Measurements from ENCODE around the gene RABGGTB.
"Not testable (repeated sequence)": the region's sequence is repeated elsewhere in the genome, so short reads cannot be mapped to it uniquely, and the experiment has no call there.

RABGGTB gene

GRCh38 chr1:75785983-75786853, at the start of gene RABGGTB:
Gene RABGGTB (plus strand): TSS chr1:75786256. CDS start chr1:75786272, 16 bp downstream.
- peak; percentile 91 to 95 for DNase-seq (ENCODE audit: low read depth in 1 of 2, low spot score in 1 of 2)

GRCh38 chr1:75742047-75742625, 43.9 kb upstream of the RABGGTB start:
- no peak for DNase-seq (ENCODE audit: low read depth in 1 of 2, low spot score in 1 of 2)

- DNase-seq (ENCODE audit: low read depth in 1 of 2, low spot score in 1 of 2), result no peak
Observed at GRCh38 chr1:75745276-75745675, 40.8 kb upstream of the RABGGTB start.

- not testable (repeated sequence) for DNase-seq (ENCODE audit: low read depth in 1 of 2, low spot score in 1 of 2)
Observed at GRCh38 chr1:75757210-75757609, 28.8 kb upstream of the RABGGTB start.

GRCh38 chr1:75758543-75758942, 27.5 kb upstream of the RABGGTB start:
- DNase-seq (ENCODE audit: low read depth in 1 of 2, low spot score in 1 of 2), result not testable (repeated sequence)

GRCh38 chr1:75764057-75764655, 21.9 kb upstream of the RABGGTB start:
- no peak for DNase-seq (ENCODE audit: low read depth in 1 of 2, low spot score in 1 of 2)

GRCh38 chr1:75765697-75766355, 20.2 kb upstream of the RABGGTB start:
- no peak for DNase-seq (ENCODE audit: low read depth in 1 of 2, low spot score in 1 of 2)

GRCh38 chr1:75768016-75768415, 18.0 kb upstream of the RABGGTB start:
- no peak for DNase-seq (ENCODE audit: low read depth in 1 of 2, low spot score in 1 of 2)

GRCh38 chr1:75770761-75771160, 15.3 kb upstream of the RABGGTB start:
- no peak for DNase-seq (ENCODE audit: low read depth in 1 of 2, low spot score in 1 of 2)

GRCh38 chr1:75771978-75772377, 14.1 kb upstream of the RABGGTB start:
- DNase-seq (ENCODE audit: low read depth in 1 of 2, low spot score in 1 of 2), result no peak

- not testable (repeated sequence) for DNase-seq (ENCODE audit: low read depth in 1 of 2, low spot score in 1 of 2)
Observed at GRCh38 chr1:75777812-75778211, 8.2 kb upstream of the RABGGTB start.

- DNase-seq (ENCODE audit: low read depth in 1 of 2, low spot score in 1 of 2), result not testable (repeated sequence)
Observed at GRCh38 chr1:75778694-75779093, 7.4 kb upstream of the RABGGTB start.

- DNase-seq (ENCODE audit: low read depth in 1 of 2, low spot score in 1 of 2), result not testable (repeated sequence)
Observed at GRCh38 chr1:75780183-75780582, 5.9 kb upstream of the RABGGTB start.

GRCh38 chr1:75783920-75784319, 2.1 kb upstream of the RABGGTB start:
- not testable (repeated sequence) for DNase-seq (ENCODE audit: low read depth in 1 of 2, low spot score in 1 of 2)

GRCh38 chr1:75785320-75785982, 605 bp upstream of the RABGGTB start:
- no peak for DNase-seq (ENCODE audit: low read depth in 1 of 2, low spot score in 1 of 2)

GRCh38 chr1:75786901-75787493, 941 bp downstream of the RABGGTB start:
- no peak for DNase-seq (ENCODE audit: low read depth in 1 of 2, low spot score in 1 of 2)

GRCh38 chr1:75787524-75787923, 1.5 kb downstream of the RABGGTB start:
- DNase-seq (ENCODE audit: low read depth in 1 of 2, low spot score in 1 of 2), result no peak

GRCh38 chr1:75789988-75790387, 3.9 kb downstream of the RABGGTB start:
- no peak for DNase-seq (ENCODE audit: low read depth in 1 of 2, low spot score in 1 of 2)

GRCh38 chr1:75791022-75791421, 5.0 kb downstream of the RABGGTB start:
- no peak for DNase-seq (ENCODE audit: low read depth in 1 of 2, low spot score in 1 of 2)

GRCh38 chr1:75792091-75792490, 6.0 kb downstream of the RABGGTB start:
- no peak for DNase-seq (ENCODE audit: low read depth in 1 of 2, low spot score in 1 of 2)

GRCh38 chr1:75794382-75794781, 8.3 kb downstream of the RABGGTB start:
- DNase-seq (ENCODE audit: low read depth in 1 of 2, low spot score in 1 of 2), result no peak

Data from activated CD4-positive, alpha-beta T cell treated with anti-CD3 and anti-CD28 coated beads, Interleukin-2, amount 50 U/mL, for 24 hours (primary cell).